Tibial nerve (tissue), 4 donors: Measurements from ENCODE around the gene PHACTR4. TPM values are rescaled to one million over a fixed set of nuclear protein-coding genes. Genes with fewer than 3 reads are reported as not detected.

ENCODE experiments used
- DNase-seq, 2 donors: peaks; one replicate each; pipeline ENCODE4 v3.0.0-alpha.2; 2019; ENCODE audit warnings: low spot score in 2 of 2
- H3K27ac ChIP-seq, 4 donors: fragments of 200-600 bp; sonication (generic) in 3 of 4; one replicate each; pipeline ENCODE4 v1.5.1; 2017 to 2019; ENCODE audit warnings: mild to moderate bottlenecking in 1 of 4
- H3K27me3 ChIP-seq, 2 donors: fragments of 200-600 bp; sonication (generic) in 1 of 2; one replicate each; pipeline versions ENCODE4 v1.5.1 to v1.6.0; 2017 to 2019
- H3K36me3 ChIP-seq, 3 donors: fragments of 200-600 bp; sonication (generic); one replicate each; pipeline ENCODE4 v1.5.1; 2018 to 2019
- H3K4me1 ChIP-seq, 4 donors: fragments of 200-600 bp; sonication (generic) in 3 of 4; one replicate each; pipeline ENCODE4 v1.5.1; 2017 to 2019
- H3K4me3 ChIP-seq, 4 donors: fragments of 200-600 bp; sonication (generic) in 3 of 4; one replicate each; pipeline ENCODE4 v1.5.1; 2017 to 2019; ENCODE audit warnings: mild to moderate bottlenecking in 1 of 4, moderate library complexity in 1 of 4
- H3K9me3 ChIP-seq, 4 donors: fragments of 200-600 bp; sonication (generic) in 3 of 4; one replicate each; pipeline ENCODE4 v1.5.1; 2017 to 2019
- CTCF ChIP-seq, 5 experiments: fragments of 200-600 bp in 3 of 5; fragments of 450-650 bp in 2 of 5; sonication (generic) in 3 of 5; IDR thresholded peaks; one replicate each; pipeline ENCODE4 v1.5.1; 2016 to 2019; ENCODE audit warnings: antibody characterized with exemption in 5 of 5, mild to moderate bottlenecking in 3 of 5, moderate library complexity in 2 of 5
- EP300 ChIP-seq, 2 donors: sonication (generic); formaldehyde crosslinking; IDR thresholded peaks; one replicate each; pipeline ENCODE4 v1.6.1; 2017; ENCODE audit warnings: antibody characterized with exemption in 2 of 2, mild to moderate bottlenecking in 1 of 2
- POLR2A ChIP-seq, 2 donors: fragments of 450-650 bp; IDR thresholded peaks; one replicate each; pipeline ENCODE4 v1.6.1; 2017; ENCODE audit warnings: antibody characterized with exemption in 2 of 2, mild to moderate bottlenecking in 2 of 2, moderate library complexity in 2 of 2
- WGBS, 2 donors: methylation state at CpG; one replicate each; pipeline ENCODE4 v1.1.5; 2018; 5-methylcytosine and 5-hydroxymethylcytosine counted together
- total RNA-seq, 4 donors: library from RNA; depleted of rRNA; stranded (reverse); fragments of >200 nt; gene quantifications; one replicate each; pipeline ENCODE4 v1.1.0, GENCODE V29; 2016

PHACTR4 gene
- total RNA-seq, 4 donors from 2014 or later, result 25.1 to 38.7 (median 33.6) TPM

- Histone ChIP-seq H3K27ac (no peak overlapping the region), H3K27me3 (no peaks in the 10 kb centered on the region), H3K36me3 (peaks cover 0 to 32% (median under 1%) of the 10 kb centered on the region in 3 donors), H3K4me1 (peaks cover 0 to 9% (median 1%) of the 10 kb centered on the region in 4 donors), H3K9me3 (no peaks in the 10 kb centered on the region), H3K4me3 (no peak overlapping the region)
- TF ChIP-seq CTCF (IDR thresholded peaks at IDR 0.05) (no peak), POLR2A (IDR thresholded peaks at IDR 0.05) (no peak), EP300 (IDR thresholded peaks at IDR 0.05) (no peak)
- no peak for DNase-seq
- WGBS, 2 donors, result 63 to 70% methylated on average over 4 of the region's 4 CpGs
Observed at GRCh38 chr1:28501925-28502324, 132.4 kb downstream of the PHACTR4 start.

- Histone ChIP-seq H3K4me3 (no peak overlapping the region), H3K27ac (no peak overlapping the region), H3K4me1 (peaks cover 0 to 21% (median 12%) of the 10 kb centered on the region in 4 donors), H3K9me3 (no peaks in the 10 kb centered on the region), H3K36me3 (peaks cover 0 to 26% (median 0%) of the 10 kb centered on the region in 3 donors), H3K27me3 (no peaks in the 10 kb centered on the region)
- no peak for DNase-seq
- 79 to 83% methylated on average over 3 of the region's 3 CpGs for WGBS, 2 donors
- TF ChIP-seq POLR2A (IDR thresholded peaks at IDR 0.05) (no peak), CTCF (IDR thresholded peaks at IDR 0.05) (no peak), EP300 (IDR thresholded peaks at IDR 0.05) (no peak)
Observed at GRCh38 chr1:28503117-28503516, 133.6 kb downstream of the PHACTR4 start.

- Histone ChIP-seq H3K27me3 (no peaks in the 10 kb centered on the region), H3K4me3 (peak within 1 kb of the TSS; percentile 47 to 81 (median 66)), H3K9me3 (no peaks in the 10 kb centered on the region), H3K27ac (peak within 1 kb of the TSS; percentile 37 to 88 (median 82)), H3K4me1 (peaks cover 0 to 46% (median 32%) of the 10 kb centered on the region in 4 donors), H3K36me3 (peaks cover 0 to 34% (median 0%) of the 10 kb centered on the region in 3 donors)
- 1 to 2% methylated on average over 41 of the region's 41 CpGs for WGBS, 2 donors
- DNase-seq, result peak; percentile 92 to 95
- TF ChIP-seq EP300 (IDR thresholded peaks at IDR 0.05) (peak in 1 of 2 donors; percentile 99), CTCF (IDR thresholded peaks at IDR 0.05) (peak in 1 of 5 experiments; percentile 35), POLR2A (IDR thresholded peaks at IDR 0.05) (peak; percentile 87 to 92)
Observed at GRCh38 chr1:28505406-28506187, 136.1 kb downstream of the PHACTR4 start, which contains the start of gene RCC1. RCC1 (plus strand) TSS chr1:28506043; CDS start chr1:28529867, 23,824 bp downstream.

- WGBS, 2 donors, result 2 to 3% methylated on average over 14 of the region's 14 CpGs
- DNase-seq, result no peak
- no peak for TF ChIP-seq CTCF (IDR thresholded peaks at IDR 0.05)
- no peak for TF ChIP-seq EP300 (IDR thresholded peaks at IDR 0.05)
- TF ChIP-seq POLR2A (IDR thresholded peaks at IDR 0.05), result no peak
- Histone ChIP-seq H3K27me3 (no peaks in the 10 kb centered on the region), H3K4me1 (peaks cover 0 to 55% (median 33%) of the 10 kb centered on the region in 4 donors), H3K9me3 (no peaks in the 10 kb centered on the region), H3K36me3 (peaks cover 0 to 43% (median 0%) of the 10 kb centered on the region in 3 donors), H3K4me3 (peak overlapping the region; percentile 47 to 81 (median 66)), H3K27ac (peak overlapping the region in 3 of 4 donors; percentile 80 to 88 (median 82))
Observed at GRCh38 chr1:28506907-28507246, 137.3 kb downstream of the PHACTR4 start.

- no peaks in the 10 kb centered on the region for H3K27me3 ChIP-seq
- WGBS, 2 donors, result 6 to 10% methylated on average over 11 of the region's 11 CpGs
- peaks cover 0 to 58% (median 33%) of the 10 kb centered on the region in 4 donors for H3K4me1 ChIP-seq
- DNase-seq, result no peak
- H3K4me3 ChIP-seq, result peak overlapping the region; percentile 47 to 81 (median 66)
- TF ChIP-seq EP300 (IDR thresholded peaks at IDR 0.05) (no peak), POLR2A (IDR thresholded peaks at IDR 0.05) (no peak), CTCF (IDR thresholded peaks at IDR 0.05) (no peak)
- no peaks in the 10 kb centered on the region for H3K9me3 ChIP-seq
- H3K36me3 ChIP-seq, result peaks cover 0 to 47% (median 0%) of the 10 kb centered on the region in 3 donors
- peak overlapping the region in 3 of 4 donors; percentile 80 to 88 (median 82) for H3K27ac ChIP-seq
Observed at GRCh38 chr1:28507247-28507645, 137.7 kb downstream of the PHACTR4 start.
